GM19372 (cell line): ENCODE measurements around the gene CHRDL2.
"Not testable (repeated sequence)": the region's sequence is repeated elsewhere in the genome, so short reads cannot be mapped to it uniquely, and the experiment has no call there.

Source experiments
- ATAC-seq: cut with Tn5 transposase; IDR thresholded peaks from one replicate; pipeline ENCODE4 v1.9.1; 2021; ENCODE audit warnings: mild to moderate bottlenecking, low read depth, moderate library complexity; ENCODE audit not compliant: unreplicated experiment

CHRDL2 gene

GRCh38 chr11:74673693-74674360, 57.4 kb downstream of the CHRDL2 start:
- no peak for ATAC-seq

GRCh38 chr11:74672956-74673692, 58.1 kb downstream of the CHRDL2 start:
- no peak for ATAC-seq

GRCh38 chr11:74672332-74672955, 58.8 kb downstream of the CHRDL2 start:
- no peak for ATAC-seq

GRCh38 chr11:74671520-74672196, 59.6 kb downstream of the CHRDL2 start:
- ATAC-seq, result no peak

GRCh38 chr11:74670171-74670570, 61.1 kb downstream of the CHRDL2 start:
- ATAC-seq, result no peak

GRCh38 chr11:74669211-74670160, 61.7 kb downstream of the CHRDL2 start:
- ATAC-seq, result no peak

GRCh38 chr11:74663315-74663714, 67.9 kb downstream of the CHRDL2 start:
- no peak for ATAC-seq

- ATAC-seq, result no peak
Observed at GRCh38 chr11:74662487-74663103, 68.6 kb downstream of the CHRDL2 start.

- ATAC-seq, result not testable (repeated sequence)
Observed at GRCh38 chr11:74659124-74659523, 72.1 kb downstream of the CHRDL2 start.

- ATAC-seq, result no peak
Observed at GRCh38 chr11:74654976-74655375, 76.2 kb downstream of the CHRDL2 start.

- no peak for ATAC-seq
Observed at GRCh38 chr11:74650498-74650897, 80.7 kb downstream of the CHRDL2 start.

- ATAC-seq, result no peak
Observed at GRCh38 chr11:74648894-74649293, 82.3 kb downstream of the CHRDL2 start.

- ATAC-seq, result no peak
Observed at GRCh38 chr11:74647831-74648230, 83.4 kb downstream of the CHRDL2 start.

GRCh38 chr11:74647404-74647803, 83.8 kb downstream of the CHRDL2 start:
- no peak for ATAC-seq

GRCh38 chr11:74646954-74647353, 84.3 kb downstream of the CHRDL2 start:
- no peak for ATAC-seq
